ENCODE results near the gene PSMA6.
"Not testable (repeated sequence)": the region's sequence is repeated elsewhere in the genome, so short reads cannot be mapped to it uniquely, and the experiment has no call there.

The PSMA6 gene

DNA sequence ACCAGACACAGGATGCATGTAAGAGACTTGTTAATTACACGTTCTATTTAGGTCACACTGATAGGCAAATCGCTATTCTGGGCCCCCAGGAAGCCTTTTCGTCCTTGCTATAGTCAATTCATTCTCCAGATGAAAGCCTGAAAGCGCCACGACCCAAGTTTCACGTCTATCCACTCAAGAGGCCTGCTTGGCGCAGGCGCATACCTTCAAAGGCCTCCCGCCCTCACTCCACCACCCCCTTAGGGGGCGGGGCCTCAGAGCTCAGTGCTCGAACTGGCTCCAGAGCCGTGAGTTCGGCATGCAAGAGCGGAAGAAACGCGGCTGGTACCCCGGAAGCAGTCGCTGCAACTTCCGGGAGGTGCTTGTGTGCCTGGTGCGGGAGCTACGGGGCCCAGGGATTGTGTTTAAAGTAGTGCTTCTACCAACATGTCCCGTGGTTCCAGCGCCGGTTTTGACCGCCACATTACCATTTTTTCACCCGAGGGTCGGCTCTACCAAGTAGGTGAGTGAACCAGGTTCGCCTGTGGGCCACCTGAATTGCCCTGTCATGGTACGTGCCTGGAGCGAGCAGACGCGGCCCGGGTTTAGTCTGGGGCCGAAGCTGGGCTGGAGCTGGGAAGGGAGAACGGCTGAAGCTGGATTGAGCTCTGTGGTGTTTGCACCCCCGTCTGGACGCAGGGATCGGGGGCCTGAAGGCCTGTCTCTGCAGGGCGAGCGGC, at the start of gene PSMA6:
TSS of gene PSMA6 (plus strand) at position 332 of the 719 bp plus-strand sequence. CDS start at position 427, 95 bp downstream.
- peak; percentile 96 to 98 for DNase-seq (ENCODE audit: low read depth in 2 of 2, low spot score in 1 of 2)

GRCh38 chr14:35242599-35243311, 49.4 kb upstream of the PSMA6 start:
- no peak for DNase-seq (ENCODE audit: low read depth in 2 of 2, low spot score in 1 of 2)

- no peak for DNase-seq (ENCODE audit: low read depth in 2 of 2, low spot score in 1 of 2)
Measured at GRCh38 chr14:35243956-35244355, 48.2 kb upstream of the PSMA6 start.

- DNase-seq (ENCODE audit: low read depth in 2 of 2, low spot score in 1 of 2), result no peak
Measured at GRCh38 chr14:35244542-35244941, 47.6 kb upstream of the PSMA6 start.

DNA sequence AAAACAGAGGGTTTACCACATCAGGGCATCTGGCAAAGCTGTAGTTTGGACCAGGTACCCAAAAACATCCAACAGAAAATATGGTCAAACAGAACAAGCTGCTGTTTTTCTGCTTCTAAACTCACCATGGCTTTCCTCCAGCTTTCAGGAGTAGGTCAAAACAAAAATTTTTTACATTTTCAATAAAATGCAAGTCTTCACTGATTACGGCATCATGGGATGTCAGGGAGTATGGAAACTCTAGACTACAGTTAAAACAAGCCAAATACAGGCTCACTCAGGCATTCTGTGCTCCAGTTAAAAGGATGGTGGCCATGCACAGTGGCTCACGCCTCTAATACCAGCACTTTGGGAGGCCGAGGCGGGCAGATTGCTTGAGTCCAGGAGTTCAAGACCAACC, 47.1 kb upstream of the PSMA6 start:
- no peak for DNase-seq (ENCODE audit: low read depth in 2 of 2, low spot score in 1 of 2)

DNA sequence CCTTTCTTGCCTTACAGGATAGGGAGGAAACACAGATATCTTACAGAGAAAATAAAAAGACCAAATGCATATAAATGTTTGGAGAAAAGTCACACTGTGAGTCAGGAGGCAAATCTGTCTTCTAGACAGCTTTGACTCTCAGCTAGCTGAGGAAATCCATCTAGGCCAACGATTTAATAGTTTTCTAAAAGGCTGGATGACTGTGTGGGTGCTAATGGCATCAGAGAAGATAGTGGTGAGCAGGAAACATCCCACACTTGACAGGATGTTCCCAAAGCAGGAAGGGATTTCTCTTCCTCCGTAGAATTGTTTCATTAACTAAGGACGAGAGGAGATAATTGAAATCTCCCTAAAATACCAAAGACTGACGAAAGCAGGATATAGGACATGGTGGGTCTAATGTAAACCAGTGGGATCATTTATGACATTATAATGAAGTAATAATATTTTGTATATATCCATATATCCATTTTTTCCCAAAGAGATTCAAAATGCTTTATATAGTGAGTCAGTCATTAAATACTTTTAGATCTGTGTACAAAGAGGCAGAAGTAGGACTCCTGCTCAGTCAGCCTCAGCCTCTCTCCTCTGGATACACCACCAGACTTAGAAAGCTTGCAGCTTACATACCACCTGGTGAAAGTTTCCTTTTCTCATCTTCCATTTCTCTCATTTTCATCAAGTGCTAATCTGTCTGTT, 44.3 kb upstream of the PSMA6 start:
- DNase-seq (ENCODE audit: low read depth in 2 of 2, low spot score in 1 of 2), result no peak

GRCh38 chr14:35248476-35248788, 43.8 kb upstream of the PSMA6 start:
- DNase-seq (ENCODE audit: low read depth in 2 of 2, low spot score in 1 of 2), result no peak

GRCh38 chr14:35250319-35250718, 41.9 kb upstream of the PSMA6 start:
- no peak for DNase-seq (ENCODE audit: low read depth in 2 of 2, low spot score in 1 of 2)

DNA sequence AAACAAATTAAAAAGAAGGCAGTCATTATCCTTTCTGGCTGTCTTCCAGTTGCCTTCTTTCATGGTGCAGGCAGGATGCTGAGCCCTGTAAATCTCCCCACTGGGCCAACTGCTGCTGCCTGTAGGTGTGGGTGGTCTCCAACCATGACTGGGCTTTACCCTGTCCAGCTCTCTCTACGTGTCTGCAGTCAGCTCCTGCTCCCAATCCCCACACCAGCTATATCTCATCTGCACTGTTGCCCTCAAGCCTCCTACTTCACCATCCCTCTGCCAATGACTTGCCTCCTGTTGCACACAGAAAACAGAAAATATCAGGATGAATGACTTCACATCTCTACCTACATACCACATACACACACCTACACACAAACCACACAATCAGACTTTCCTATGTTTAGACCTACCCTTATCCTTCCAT, 39.7 kb upstream of the PSMA6 start:
- no peak for DNase-seq (ENCODE audit: low read depth in 2 of 2, low spot score in 1 of 2)

DNA sequence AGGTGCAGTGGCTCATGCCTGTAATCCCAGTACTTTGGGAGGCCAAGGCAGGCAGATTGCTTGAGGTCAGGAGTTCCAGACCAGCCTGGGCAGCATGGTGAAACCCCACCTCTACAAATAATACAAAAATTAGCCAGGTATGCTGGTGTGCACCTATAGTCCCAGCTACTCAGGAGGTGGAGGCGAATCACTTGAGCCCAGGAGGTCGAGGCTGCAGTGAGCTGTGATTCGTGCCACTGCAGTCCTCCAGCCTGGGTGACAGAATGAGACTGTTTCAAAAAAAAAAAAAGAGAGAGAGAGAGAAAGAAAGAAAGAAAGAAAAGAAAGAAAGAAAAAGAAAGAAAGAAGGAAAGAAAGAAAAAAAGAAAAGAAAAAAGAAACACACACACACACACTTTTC, 39.1 kb upstream of the PSMA6 start:
- not testable (repeated sequence) for DNase-seq (ENCODE audit: low read depth in 2 of 2, low spot score in 1 of 2)

- not testable (repeated sequence) for DNase-seq (ENCODE audit: low read depth in 2 of 2, low spot score in 1 of 2)
Measured at GRCh38 chr14:35254034-35254622, 38.1 kb upstream of the PSMA6 start.

DNA sequence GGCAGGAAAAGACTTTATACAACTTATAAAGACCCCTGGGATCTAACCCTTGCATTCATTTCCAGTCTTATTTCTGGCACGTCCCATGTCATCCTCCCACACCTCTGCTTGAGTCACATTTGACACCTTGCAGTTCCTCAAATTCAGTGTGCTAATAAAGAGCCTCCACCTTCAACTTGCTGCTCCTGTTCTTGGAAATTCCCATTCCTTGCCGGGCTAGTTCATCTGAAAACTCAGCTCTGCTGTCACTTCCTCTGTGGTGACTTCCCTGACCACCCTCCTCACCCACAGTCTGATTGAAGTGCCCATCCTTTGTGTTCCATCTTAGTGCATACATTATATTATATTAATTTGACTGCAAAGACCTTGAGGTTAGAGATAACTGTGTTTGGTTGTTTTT, 37.4 kb upstream of the PSMA6 start:
- DNase-seq (ENCODE audit: low read depth in 2 of 2, low spot score in 1 of 2), result no peak

GRCh38 chr14:35255711-35256110, 36.5 kb upstream of the PSMA6 start:
- no peak for DNase-seq (ENCODE audit: low read depth in 2 of 2, low spot score in 1 of 2)

DNA sequence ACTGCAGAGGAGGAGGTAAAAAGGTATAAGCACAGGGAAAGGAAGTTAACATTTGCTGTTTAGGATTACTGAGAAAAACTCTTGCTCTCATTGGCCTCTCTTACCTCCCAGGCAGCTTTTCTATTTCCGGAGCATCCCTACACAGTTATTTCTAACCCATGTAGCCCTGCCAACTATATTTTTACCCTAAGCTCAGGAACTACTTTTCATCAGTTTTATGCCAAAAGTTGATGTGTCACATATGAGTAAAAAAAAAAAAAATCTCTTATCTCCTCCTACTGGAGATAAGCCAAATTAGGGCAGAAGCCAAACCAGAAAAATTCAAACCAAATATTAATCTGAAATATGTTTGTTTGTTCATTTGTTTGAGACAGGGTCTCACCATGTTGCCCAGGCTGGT, 34.4 kb upstream of the PSMA6 start:
- no peak for DNase-seq (ENCODE audit: low read depth in 2 of 2, low spot score in 1 of 2)

DNA sequence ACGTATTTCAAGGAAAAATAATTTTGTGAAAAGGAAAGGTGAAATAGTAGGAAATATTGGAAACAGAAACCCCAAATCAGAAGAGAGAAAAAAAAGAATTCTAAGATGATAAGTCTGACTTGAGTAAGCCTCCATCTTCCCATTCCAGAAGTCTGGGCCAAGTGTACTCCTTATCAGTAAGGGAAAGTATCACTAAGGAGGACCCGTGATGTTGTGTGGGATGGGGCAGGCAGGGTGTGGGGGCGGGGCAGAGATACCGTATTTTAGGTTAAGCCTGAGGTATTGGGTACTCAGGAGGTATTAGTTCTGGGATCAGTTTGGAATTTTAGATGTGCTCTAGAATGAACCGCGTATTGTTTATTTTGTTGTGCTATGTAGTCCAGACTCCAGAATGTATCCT, 33.8 kb upstream of the PSMA6 start:
- DNase-seq (ENCODE audit: low read depth in 2 of 2, low spot score in 1 of 2), result no peak

DNA sequence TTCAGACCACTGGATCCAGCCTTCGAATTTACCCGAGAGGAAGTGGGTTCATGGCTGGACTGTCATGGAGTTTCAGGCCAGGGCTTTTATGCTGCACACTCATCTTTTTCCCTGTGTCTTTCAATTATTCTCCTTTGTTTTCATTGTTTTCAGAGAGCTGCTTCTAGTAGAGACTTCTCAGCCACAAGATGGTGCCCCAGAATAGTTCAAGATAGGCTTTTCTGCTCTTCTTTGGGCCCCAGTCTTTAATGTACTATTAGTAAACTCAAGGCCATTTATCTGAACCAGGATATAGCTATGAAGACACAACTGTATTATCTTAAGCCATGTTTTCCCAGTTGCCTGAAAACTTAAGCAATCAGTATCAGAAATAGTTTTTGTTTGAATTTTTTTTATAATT, 30.4 kb upstream of the PSMA6 start:
- DNase-seq (ENCODE audit: low read depth in 2 of 2, low spot score in 1 of 2), result no peak

- no peak for DNase-seq (ENCODE audit: low read depth in 2 of 2, low spot score in 1 of 2)
Measured at GRCh38 chr14:35262436-35262835, 29.7 kb upstream of the PSMA6 start.

DNA sequence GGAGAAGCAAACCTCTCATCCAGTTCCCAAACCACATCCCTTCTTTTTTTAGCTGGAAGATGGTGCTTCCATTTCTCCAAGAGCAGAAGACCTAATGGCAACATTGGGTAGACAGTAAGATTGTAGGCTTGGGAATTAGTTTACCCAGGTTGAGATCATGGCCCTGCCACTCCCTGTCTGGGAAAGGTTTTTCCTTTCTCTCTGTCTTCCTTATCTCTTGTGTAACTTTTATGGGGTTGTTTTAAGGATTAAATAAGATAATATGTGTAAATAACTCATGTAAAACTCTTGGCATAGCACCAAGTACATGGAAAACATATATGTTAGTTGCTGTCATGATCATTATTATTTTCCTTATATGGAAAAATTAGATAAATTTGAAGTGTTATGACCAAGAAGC, 23.2 kb upstream of the PSMA6 start:
- no peak for DNase-seq (ENCODE audit: low read depth in 2 of 2, low spot score in 1 of 2)

GRCh38 chr14:35274805-35275204, 17.4 kb upstream of the PSMA6 start:
- DNase-seq (ENCODE audit: low read depth in 2 of 2, low spot score in 1 of 2), result no peak

DNA sequence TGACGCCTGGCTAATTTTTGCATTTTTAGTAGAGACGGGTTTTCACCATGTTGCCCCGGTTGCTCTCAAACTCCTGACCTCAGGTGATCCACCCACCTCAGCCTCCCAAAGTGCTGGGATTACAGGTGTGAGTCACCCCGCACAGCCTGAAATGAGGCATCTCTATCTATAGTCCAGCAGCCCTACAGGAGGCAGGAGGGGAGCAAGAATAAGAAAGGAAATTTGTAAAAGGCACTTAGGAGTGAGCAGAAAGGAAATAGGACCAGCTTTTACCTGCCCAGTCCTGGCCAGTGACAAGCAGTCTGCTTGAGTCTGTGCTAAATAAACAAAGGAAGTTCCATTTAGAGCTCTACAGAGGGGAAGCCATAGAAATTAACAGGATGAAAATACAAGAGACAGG, 15.0 kb upstream of the PSMA6 start:
- DNase-seq (ENCODE audit: low read depth in 2 of 2, low spot score in 1 of 2), result no peak

DNA sequence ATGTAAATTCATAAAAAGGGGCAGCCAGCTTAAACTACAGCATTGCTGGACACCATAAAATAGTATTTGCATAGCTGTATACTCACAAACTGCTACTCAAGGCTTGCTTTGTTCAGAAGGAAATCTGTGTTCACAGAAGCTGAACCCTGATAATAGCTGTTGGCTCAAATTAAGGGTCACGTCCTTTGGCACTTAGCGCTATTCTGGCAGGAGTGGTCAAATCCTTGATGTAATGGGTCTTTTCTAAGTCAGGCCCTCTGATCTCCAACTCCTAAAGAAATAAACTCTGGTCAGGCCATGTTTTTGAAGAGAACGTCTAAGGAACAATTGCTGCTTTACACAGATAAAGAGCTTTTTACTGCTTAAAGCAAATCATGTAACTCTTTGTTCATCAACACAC, 12.8 kb upstream of the PSMA6 start:
- no peak for DNase-seq (ENCODE audit: low read depth in 2 of 2, low spot score in 1 of 2)

- DNase-seq (ENCODE audit: low read depth in 2 of 2, low spot score in 1 of 2), result no peak
Measured at GRCh38 chr14:35281341-35281740, 10.8 kb upstream of the PSMA6 start.
